HG02970 (cell line): ENCODE data around the gene EPHB3.
"Not testable (repeated sequence)": the region's sequence is repeated elsewhere in the genome, so short reads cannot be mapped to it uniquely, and the experiment has no call there.

ENCODE experiments used
- ATAC-seq: cut with Tn5 transposase; IDR thresholded peaks from one replicate; pipeline ENCODE4 v1.9.1; 2021; ENCODE audit warnings: mild to moderate bottlenecking, moderate library complexity, moderate number of reproducible peaks; ENCODE audit not compliant: unreplicated experiment, low FRiP score

Gene EPHB3

GRCh38 chr3:184616436-184616835, 54.9 kb downstream of the EPHB3 start:
- no peak for ATAC-seq

DNA sequence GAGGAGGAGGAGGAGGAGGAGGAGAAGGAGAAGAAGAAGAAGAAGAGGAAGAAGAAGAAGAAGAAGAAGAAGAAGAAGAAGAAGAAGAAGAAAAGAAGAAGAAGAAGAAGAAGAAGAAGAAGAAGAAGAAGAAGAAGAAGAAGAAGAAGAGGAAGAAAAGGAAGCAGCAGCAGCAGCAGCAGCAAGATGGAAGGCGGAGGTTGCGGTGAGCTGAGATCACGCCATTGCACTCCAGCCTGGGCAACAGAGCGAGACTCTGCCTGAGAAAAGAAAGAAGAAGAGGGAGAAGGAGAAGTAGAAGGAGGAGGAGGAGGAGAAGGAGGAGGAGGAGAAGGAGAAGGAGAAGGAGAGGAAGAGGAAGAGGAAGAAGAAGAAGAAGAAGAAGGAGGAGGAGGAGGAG, 55.7 kb downstream of the EPHB3 start:
- ATAC-seq: not testable (repeated sequence)

DNA sequence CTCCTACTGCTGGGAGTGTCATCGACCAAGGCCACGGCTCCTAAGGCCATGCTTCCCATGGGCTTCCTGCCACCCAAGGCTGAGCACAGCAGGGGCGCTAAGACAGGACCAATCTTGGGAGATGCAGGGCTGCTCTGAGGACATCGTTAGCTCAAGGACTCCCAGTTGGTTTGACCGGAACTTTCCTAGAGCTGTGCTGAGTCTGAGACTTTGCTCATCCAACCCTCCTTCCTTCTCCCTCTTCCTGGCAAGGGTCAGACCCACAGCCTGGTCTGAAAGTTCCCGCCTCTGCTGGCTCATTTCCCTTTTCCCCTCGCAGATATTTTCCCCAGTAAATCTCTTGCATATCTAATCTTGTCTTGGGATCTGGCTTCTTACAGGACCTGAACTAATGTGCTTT, 57.2 kb downstream of the EPHB3 start:
- no peak for ATAC-seq

DNA sequence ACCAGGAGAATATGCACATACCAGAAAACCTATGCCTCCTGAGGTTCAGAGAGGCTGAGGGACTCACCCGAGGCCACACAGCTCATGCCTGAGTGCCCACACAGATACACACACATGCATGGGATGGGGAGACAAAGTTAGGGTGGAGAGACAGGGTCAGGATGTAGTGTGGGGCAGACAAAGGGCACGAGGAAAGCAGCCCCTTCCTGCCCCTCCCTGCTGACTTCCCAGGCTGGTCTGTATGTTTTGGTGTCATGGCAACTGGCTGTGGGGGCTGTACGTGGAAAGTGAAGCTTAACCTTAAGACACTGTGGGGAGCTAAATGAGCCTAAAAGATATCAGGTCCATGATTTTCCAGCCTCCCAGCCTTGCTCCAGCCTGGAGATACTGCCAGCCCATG, 57.8 kb downstream of the EPHB3 start:
- no peak for ATAC-seq

- ATAC-seq: no peak
These were observed 58.3 kb downstream of the EPHB3 start for GRCh38 chr3:184619787-184620430.

- ATAC-seq: no peak
These were observed 59.0 kb downstream of the EPHB3 start for GRCh38 chr3:184620475-184621119.

DNA sequence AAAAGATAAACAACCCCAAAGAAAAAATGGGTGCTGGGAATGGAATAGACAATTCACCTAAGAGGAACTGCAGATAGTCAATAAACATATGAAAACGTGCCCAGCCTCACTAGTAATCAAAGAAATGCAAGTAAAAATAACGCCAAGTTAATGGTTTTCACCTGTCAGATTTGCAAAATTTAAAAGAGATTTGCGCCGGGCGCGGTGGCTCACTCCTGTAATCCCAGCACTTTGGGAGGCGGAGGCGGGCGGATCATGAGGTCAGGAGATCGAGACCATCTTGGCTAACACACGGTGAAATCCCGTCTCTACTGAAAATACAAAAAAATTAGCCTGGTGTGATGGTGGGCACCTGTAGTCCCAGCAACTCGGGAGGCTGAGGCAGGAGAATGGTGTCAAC, 60.6 kb downstream of the EPHB3 start:
- ATAC-seq: not testable (repeated sequence)

GRCh38 chr3:184626923-184627322, 65.3 kb downstream of the EPHB3 start:
- ATAC-seq: no peak

DNA sequence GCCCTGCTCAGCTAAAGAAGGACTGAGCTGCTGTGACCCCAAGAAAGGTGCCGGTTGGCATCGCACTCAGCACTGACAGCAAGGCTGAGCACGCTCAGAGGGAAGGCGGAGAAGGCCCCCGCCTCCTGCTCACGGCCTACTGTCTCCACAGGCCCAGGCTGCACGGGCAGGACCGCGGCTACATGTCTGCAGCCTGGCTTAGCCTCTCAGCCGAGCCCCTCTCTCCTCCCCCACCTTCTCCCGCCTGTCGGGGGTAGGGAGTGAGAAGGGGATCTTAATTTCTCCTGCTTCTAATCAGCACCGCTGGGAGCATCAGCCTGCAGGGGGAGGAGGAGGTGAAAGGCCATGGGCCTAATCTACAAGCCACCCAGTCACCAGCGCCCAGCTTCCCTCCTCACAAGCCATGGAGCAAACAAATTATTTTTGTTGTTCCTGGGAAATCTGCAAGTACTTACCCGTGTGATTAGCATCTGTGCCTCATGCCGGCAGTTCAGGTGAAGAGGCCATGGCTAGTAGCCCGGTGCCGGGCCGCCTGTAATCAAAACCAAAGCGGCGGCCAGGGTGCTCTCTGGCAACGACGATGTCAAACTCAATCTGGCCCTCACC, 68.1 kb downstream of the EPHB3 start:
- ATAC-seq: no peak

GRCh38 chr3:184630861-184631471, 69.4 kb downstream of the EPHB3 start:
- no peak for ATAC-seq

GRCh38 chr3:184631472-184631861, 69.9 kb downstream of the EPHB3 start:
- no peak for ATAC-seq
